HFFc6 (cell line): ENCODE measurements around the gene EPAS1. TPM values are rescaled to one million over a fixed set of nuclear protein-coding genes. Genes with fewer than 3 reads are reported as not detected.

Experiments used
- DNase-seq: peaks from one replicate; pipeline ENCODE4 v3.0.0-alpha.2; 2018
- H3K27ac Mint-ChIP-seq: 2 replicates; pipeline ENCODE4 v1.8.0; 2020; ENCODE audit warnings: mild to moderate bottlenecking, mixed read lengths
- H3K27me3 Mint-ChIP-seq: 2 replicates; pipeline ENCODE4 v1.8.0; 2021; ENCODE audit warnings: mild to moderate bottlenecking, moderate library complexity, mixed read lengths; ENCODE audit not compliant: insufficient read depth
- H3K36me3 Mint-ChIP-seq: 2 replicates; pipeline ENCODE4 v1.8.0; 2021; ENCODE audit warnings: low read depth, mixed read lengths
- H3K4me1 Mint-ChIP-seq: 2 replicates; pipeline ENCODE4 v1.8.0; 2020; ENCODE audit warnings: low read depth, mixed read lengths
- H3K4me3 Mint-ChIP-seq: 2 replicates; pipeline ENCODE4 v1.8.0; 2020; ENCODE audit warnings: mild to moderate bottlenecking, moderate library complexity, mixed read lengths
- H3K9me3 Mint-ChIP-seq: 2 replicates; pipeline ENCODE4 v1.8.0; 2020; ENCODE audit warnings: mild to moderate bottlenecking, mixed read lengths
- total RNA-seq, 6 experiments: library from RNA; stranded (reverse); fragmentation: NEBNext Ultra II Directional; extraction: Animal tissue kit (Norgen Biotek cat#: 25700); gene quantifications; 2 replicates in 1 of 6; 3 replicates in 5 of 6; pipeline ENCODE4 v1.2.3, GENCODE V29; 2021
- TF ChIP-seq, protein P1 (sequence below): fragments of 200-600 bp; sonication (generic); IDR thresholded peaks from 2 replicates; pipeline ENCODE4 v1.5.0; 2021; ENCODE audit warnings: antibody characterized with exemption, mild to moderate bottlenecking

EPAS1 gene
- total RNA-seq, 6 experiments from 2014 or later = 93.5 to 115 (median 101) TPM

DNA sequence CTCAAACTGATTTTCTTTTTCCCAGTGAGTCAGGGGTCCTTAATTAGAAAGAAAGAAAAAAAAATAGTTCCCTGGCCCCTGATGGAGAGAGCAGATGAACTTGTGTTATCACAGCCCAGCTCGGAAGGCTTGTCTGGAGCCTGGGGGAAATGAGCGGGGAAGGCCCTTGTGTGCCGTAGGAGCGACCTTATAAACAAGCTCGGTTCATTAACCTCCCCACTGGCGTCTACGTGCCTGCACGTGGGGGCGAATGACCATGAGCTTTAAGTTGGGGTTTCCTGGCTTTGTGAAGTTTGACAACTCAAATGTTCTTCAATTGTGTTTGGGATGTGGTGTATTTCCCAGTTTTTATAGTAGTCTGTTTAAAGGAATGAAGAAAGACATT is 69.5 kb downstream of the EPAS1 start:
- H3K27me3 Mint-ChIP-seq = 0 out of 2 replicates have a peak, but pooled peaks cover 2% of the 10 kb centered on the region
- H3K4me1 Mint-ChIP-seq = peaks cover 45% of the 10 kb centered on the region
- TF ChIP-seq, protein P1, sequence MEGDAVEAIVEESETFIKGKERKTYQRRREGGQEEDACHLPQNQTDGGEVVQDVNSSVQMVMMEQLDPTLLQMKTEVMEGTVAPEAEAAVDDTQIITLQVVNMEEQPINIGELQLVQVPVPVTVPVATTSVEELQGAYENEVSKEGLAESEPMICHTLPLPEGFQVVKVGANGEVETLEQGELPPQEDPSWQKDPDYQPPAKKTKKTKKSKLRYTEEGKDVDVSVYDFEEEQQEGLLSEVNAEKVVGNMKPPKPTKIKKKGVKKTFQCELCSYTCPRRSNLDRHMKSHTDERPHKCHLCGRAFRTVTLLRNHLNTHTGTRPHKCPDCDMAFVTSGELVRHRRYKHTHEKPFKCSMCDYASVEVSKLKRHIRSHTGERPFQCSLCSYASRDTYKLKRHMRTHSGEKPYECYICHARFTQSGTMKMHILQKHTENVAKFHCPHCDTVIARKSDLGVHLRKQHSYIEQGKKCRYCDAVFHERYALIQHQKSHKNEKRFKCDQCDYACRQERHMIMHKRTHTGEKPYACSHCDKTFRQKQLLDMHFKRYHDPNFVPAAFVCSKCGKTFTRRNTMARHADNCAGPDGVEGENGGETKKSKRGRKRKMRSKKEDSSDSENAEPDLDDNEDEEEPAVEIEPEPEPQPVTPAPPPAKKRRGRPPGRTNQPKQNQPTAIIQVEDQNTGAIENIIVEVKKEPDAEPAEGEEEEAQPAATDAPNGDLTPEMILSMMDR = peak; percentile 16; the same call in 1 of the 2 replicates
- H3K36me3 Mint-ChIP-seq = peaks cover 20% of the 10 kb centered on the region
- H3K4me3 Mint-ChIP-seq = no peak overlapping the region
- DNase-seq = no peak
- no peak overlapping the region for H3K27ac Mint-ChIP-seq
- H3K9me3 Mint-ChIP-seq = no peaks in the 10 kb centered on the region

DNA sequence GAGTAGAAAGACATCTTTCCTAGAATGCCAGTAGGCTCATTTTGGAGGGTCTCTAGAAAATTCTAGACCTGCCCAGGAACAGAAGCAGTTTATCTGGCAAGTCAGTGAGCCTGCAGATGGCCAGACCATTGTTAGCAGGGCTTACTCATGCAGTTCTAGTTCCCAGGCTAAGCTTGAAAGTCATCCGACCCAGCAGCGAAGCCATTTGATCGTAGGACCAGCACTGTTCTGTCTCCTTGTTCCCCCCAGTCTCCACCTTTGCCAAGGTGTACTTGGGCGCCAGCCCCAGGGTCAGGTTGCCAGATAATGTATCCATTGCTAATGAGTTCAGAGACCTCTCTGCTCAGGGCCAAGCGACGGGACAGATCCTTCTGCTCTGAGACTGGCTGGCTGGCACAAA is 70.1 kb downstream of the EPAS1 start:
- TF ChIP-seq, protein P1 = no peak
- Mint-ChIP-seq H3K4me3 (no peak overlapping the region), H3K27me3 (0 out of 2 replicates have a peak, but pooled peaks cover 2% of the 10 kb centered on the region), H3K36me3 (peaks cover 20% of the 10 kb centered on the region), H3K9me3 (no peaks in the 10 kb centered on the region), H3K27ac (no peak overlapping the region), H3K4me1 (peaks cover 42% of the 10 kb centered on the region)
- DNase-seq = no peak

DNA sequence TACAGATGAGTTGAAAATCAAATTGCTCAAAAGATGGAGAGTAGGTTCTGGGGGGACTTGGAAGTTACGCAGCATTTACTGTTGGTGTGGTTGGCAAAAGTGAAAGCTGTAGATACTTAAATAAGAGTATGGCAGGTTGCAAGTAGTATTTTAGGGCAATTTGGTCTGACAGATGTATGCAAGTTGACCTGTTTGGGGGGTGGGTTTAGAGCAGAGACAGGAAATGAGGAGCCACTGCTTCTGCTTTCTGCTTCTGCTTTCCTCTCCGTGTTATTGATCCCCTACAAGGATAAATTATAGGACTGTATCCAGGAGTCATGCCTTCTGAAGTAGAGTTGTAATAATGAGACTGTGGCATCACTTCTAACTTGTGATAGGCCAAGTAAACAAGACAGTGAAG is 71.2 kb downstream of the EPAS1 start:
- DNase-seq = no peak
- Mint-ChIP-seq H3K9me3 (no peaks in the 10 kb centered on the region), H3K4me3 (no peak overlapping the region), H3K36me3 (peaks cover 26% of the 10 kb centered on the region), H3K27me3 (0 out of 2 replicates have a peak, but pooled peaks cover 2% of the 10 kb centered on the region), H3K27ac (no peak overlapping the region), H3K4me1 (peaks cover 31% of the 10 kb centered on the region)
- TF ChIP-seq, protein P1 = no peak

DNA sequence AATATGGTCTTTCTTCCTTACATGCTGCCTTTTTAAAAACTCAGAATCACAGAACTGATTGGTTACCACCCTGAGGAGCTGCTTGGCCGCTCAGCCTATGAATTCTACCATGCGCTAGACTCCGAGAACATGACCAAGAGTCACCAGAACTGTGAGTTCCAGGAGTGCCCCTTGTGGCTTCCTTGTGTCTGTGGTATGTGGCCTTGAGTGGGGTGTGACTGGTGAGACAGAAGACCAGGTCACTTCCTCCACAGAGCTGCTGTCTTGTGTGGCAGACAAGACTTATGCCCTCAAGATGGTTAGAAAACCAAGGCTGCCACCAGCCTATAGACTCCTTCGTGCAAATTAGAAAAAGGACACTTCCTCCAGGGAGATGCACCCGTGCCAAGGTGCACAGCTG is 72.6 kb downstream of the EPAS1 start:
- no peak for DNase-seq
- no peak overlapping the region for H3K4me3 Mint-ChIP-seq
- no peaks in the 10 kb centered on the region for H3K9me3 Mint-ChIP-seq
- 0 out of 2 replicates have a peak, but pooled peaks cover 2% of the 10 kb centered on the region for H3K27me3 Mint-ChIP-seq
- TF ChIP-seq, protein P1 = no peak
- H3K27ac Mint-ChIP-seq = no peak overlapping the region
- peaks cover 17% of the 10 kb centered on the region for H3K4me1 Mint-ChIP-seq
- peaks cover 20% of the 10 kb centered on the region for H3K36me3 Mint-ChIP-seq

DNA sequence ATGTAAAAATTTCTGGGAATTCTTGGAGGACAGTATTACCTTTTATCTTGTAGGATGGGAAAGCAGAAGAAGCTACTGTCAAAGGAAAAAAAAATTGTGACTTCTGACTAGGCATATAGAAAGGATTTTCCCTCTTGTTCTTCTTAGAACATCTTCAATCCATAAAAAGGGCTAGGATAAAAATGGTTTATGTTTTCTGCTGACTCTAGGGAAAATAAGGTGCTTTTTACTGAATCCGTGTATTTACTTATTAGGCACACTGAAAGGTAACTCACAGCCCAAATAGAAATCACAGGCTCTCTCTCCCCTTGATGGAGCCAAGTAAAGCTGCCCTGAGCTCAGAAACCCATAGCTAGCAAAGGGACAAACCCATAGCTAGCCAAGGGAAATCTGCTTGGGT is 74.6 kb downstream of the EPAS1 start:
- H3K9me3 Mint-ChIP-seq = no peaks in the 10 kb centered on the region
- TF ChIP-seq, protein P1 = no peak
- no peak overlapping the region for H3K4me3 Mint-ChIP-seq
- H3K27me3 Mint-ChIP-seq = 0 out of 2 replicates have a peak, but pooled peaks cover 2% of the 10 kb centered on the region
- no peak overlapping the region for H3K27ac Mint-ChIP-seq
- H3K36me3 Mint-ChIP-seq = peaks cover 20% of the 10 kb centered on the region
- 0 out of 2 replicates have a peak, but pooled peaks cover 5% of the 10 kb centered on the region for H3K4me1 Mint-ChIP-seq
- no peak for DNase-seq
